OCI-LY7 (cell line): ENCODE results near the gene KCNK13. TPM values are rescaled to one million over a fixed set of nuclear protein-coding genes. Genes with fewer than 3 reads are reported as not detected.

Experiments
- BruUV-seq: library from RNA; stranded (reverse); fragments of 400-500 nt; replicated peaks from 2 replicates; lab custom pipeline; 2021; lab: Mats Ljungman, UMichigan
- CTCF ChIA-PET: fragments of 300-600 bp; sonication (Branson Sonifier 250); formaldehyde crosslinking; loops from one replicate; lab custom pipeline; 2022; ENCODE audit warnings: antibody characterized with exemption; ENCODE audit not compliant: unreplicated experiment; lab: Charles Lee
- POLR2A ChIA-PET: fragments of 300-600 bp; sonication (Branson Sonifier 250); formaldehyde crosslinking; loops from one replicate; lab custom pipeline; 2022; ENCODE audit warnings: antibody characterized with exemption; lab: Charles Lee
- DNase-seq: peaks from one replicate; pipeline ENCODE4 v3.0.0-alpha.2; 2015; ENCODE audit warnings: low spot score
- H2AFZ ChIP-seq: fragments of 200-600 bp; sonication (generic), shearing (Covaris generic); 2 replicates; pipeline ENCODE4 v1.6.1; 2014; ENCODE audit warnings: mild to moderate bottlenecking, antibody characterized with exemption, low read length, moderate library complexity
- H3K27ac ChIP-seq: fragments of 200-600 bp; sonication (generic); 2 replicates; pipeline ENCODE4 v1.5.1; 2014; ENCODE audit warnings: mixed run types, low read depth, mild to moderate bottlenecking, moderate library complexity, low read length, inconsistent platforms; ENCODE audit not compliant: poor library complexity, severe bottlenecking
- H3K36me3 ChIP-seq: fragments of 200-600 bp; sonication (generic); 2 replicates; pipeline ENCODE4 v1.6.1; 2014; ENCODE audit warnings: mild to moderate bottlenecking, antibody characterized with exemption, low read length, moderate library complexity, mixed read lengths; ENCODE audit not compliant: insufficient read depth
- H3K4me1 ChIP-seq: fragments of 200-600 bp; sonication (generic); 2 replicates; pipeline ENCODE4 v1.5.1; 2014; ENCODE audit warnings: mild to moderate bottlenecking, low read length; ENCODE audit not compliant: insufficient read depth, poor library complexity, severe bottlenecking
- H3K4me2 ChIP-seq: fragments of 200-600 bp; sonication (generic); 2 replicates; pipeline ENCODE4 v1.6.1; 2014; ENCODE audit warnings: mild to moderate bottlenecking, low read length
- H3K4me3 ChIP-seq: fragments of 200-600 bp; sonication (generic); 2 replicates; pipeline ENCODE4 v1.5.1; 2014; ENCODE audit warnings: mild to moderate bottlenecking, low read depth, low read length; ENCODE audit not compliant: poor library complexity, severe bottlenecking
- H3K79me2 ChIP-seq: fragments of 200-600 bp; sonication (generic); 2 replicates; pipeline ENCODE4 v1.6.1; 2016; ENCODE audit warnings: low read depth, mild to moderate bottlenecking, low read length, moderate library complexity, mixed read lengths; ENCODE audit not compliant: insufficient read depth
- H3K9me2 ChIP-seq: fragments of 200-600 bp; sonication (generic); 2 replicates; pipeline ENCODE4 v1.6.1; 2016; ENCODE audit warnings: mild to moderate bottlenecking, low read length, mixed read lengths; ENCODE audit not compliant: insufficient read depth
- H3K9me3 ChIP-seq: fragments of 200-600 bp; sonication (generic); 2 replicates; pipeline ENCODE4 v1.6.1; 2014; ENCODE audit warnings: mild to moderate bottlenecking, mixed run types, low read length, mixed read lengths
- H4K20me1 ChIP-seq: fragments of 200-600 bp; sonication (generic); 2 replicates; pipeline ENCODE4 v1.6.1; 2014; ENCODE audit warnings: mild to moderate bottlenecking, antibody characterized with exemption, low read length, moderate library complexity, mixed read lengths; ENCODE audit not compliant: insufficient read depth
- EZH2phosphoT487 ChIP-seq: fragments of 200-600 bp; sonication (generic); IDR thresholded peaks from 2 replicates; pipeline ENCODE4 v1.6.1; 2018; ENCODE audit warnings: low read depth, borderline replicate concordance, mild to moderate bottlenecking, mixed run types, antibody characterized with exemption, low read length, moderate library complexity, mixed read lengths
- intact Hi-C: fragments of 100-400 bp; cut with micrococcal nuclease; formaldehyde crosslinking; loops from one replicate; pipeline ENCODE4 v1.10.0; 2022; ENCODE audit not compliant: unreplicated experiment
- total RNA-seq, 2 experiments: library from RNA; depleted of rRNA in 1 of 2; stranded (reverse); fragments of >200 nt in 1 of 2; shearing (Covaris generic) in 1 of 2; gene quantifications; 2 replicates each; pipeline ENCODE4 v1.2.3, GENCODE V29; 2014 to 2022
- TF ChIP-seq, protein P1 (sequence below): fragments of 200-600 bp; sonication (generic); conservative IDR thresholded peaks from 2 replicates; pipeline ENCODE4 v1.5.1; 2014; ENCODE audit warnings: mild to moderate bottlenecking, antibody characterized with exemption, low read length, moderate library complexity, mixed read lengths

Gene KCNK13
- total RNA-seq, 2 experiments from 2014 or later = not detected

GRCh38 chr14:90177539-90178189 is 115.9 kb downstream of the KCNK13 start:
- H3K36me3 ChIP-seq = no peaks in the 10 kb centered on the region
- H4K20me1 ChIP-seq = no peaks in the 10 kb centered on the region
- no peak overlapping the region for H2AFZ ChIP-seq
- ChIA-PET CTCF (no interaction called here), POLR2A (no interaction called here)
- no TSS peak for BruUV-seq
- no peak overlapping the region for H3K4me2 ChIP-seq
- H3K4me1 ChIP-seq = no peaks in the 10 kb centered on the region
- TF ChIP-seq EZH2phosphoT487 = no peak
- TF ChIP-seq, protein P1, sequence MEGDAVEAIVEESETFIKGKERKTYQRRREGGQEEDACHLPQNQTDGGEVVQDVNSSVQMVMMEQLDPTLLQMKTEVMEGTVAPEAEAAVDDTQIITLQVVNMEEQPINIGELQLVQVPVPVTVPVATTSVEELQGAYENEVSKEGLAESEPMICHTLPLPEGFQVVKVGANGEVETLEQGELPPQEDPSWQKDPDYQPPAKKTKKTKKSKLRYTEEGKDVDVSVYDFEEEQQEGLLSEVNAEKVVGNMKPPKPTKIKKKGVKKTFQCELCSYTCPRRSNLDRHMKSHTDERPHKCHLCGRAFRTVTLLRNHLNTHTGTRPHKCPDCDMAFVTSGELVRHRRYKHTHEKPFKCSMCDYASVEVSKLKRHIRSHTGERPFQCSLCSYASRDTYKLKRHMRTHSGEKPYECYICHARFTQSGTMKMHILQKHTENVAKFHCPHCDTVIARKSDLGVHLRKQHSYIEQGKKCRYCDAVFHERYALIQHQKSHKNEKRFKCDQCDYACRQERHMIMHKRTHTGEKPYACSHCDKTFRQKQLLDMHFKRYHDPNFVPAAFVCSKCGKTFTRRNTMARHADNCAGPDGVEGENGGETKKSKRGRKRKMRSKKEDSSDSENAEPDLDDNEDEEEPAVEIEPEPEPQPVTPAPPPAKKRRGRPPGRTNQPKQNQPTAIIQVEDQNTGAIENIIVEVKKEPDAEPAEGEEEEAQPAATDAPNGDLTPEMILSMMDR = no peak
- H3K4me3 ChIP-seq = no peak overlapping the region
- H3K27ac ChIP-seq = no peak overlapping the region
- DNase-seq = no peak
- H3K9me3 ChIP-seq = no peaks in the 10 kb centered on the region
- no peaks in the 10 kb centered on the region for H3K79me2 ChIP-seq
- intact Hi-C loops = no loop called here
- no peaks in the 10 kb centered on the region for H3K9me2 ChIP-seq

DNA sequence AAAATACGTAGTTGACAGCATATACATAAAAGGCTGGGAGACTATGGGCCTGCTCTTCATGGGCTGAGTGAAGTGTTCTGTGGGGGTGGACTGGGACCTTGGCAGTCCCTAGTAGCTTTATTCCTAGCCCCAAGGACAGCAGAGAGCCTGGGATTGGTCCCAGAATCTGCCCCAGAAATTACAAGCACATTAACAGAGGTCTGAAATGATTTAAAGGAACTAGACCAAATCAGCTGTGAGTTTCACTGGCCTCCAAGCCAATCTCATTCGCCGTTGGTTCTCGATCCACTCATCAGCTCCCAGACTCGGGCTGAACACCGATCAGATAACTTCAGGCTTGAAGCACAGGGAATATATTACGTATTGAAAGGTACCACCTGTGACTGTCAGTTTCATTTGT is 117.6 kb downstream of the KCNK13 start:
- Histone ChIP-seq H4K20me1 (no peaks in the 10 kb centered on the region), H3K9me2 (no peaks in the 10 kb centered on the region), H3K4me1 (no peaks in the 10 kb centered on the region), H3K27ac (no peak overlapping the region), H3K9me3 (no peaks in the 10 kb centered on the region), H2AFZ (no peak overlapping the region), H3K4me2 (no peak overlapping the region), H3K36me3 (no peaks in the 10 kb centered on the region), H3K79me2 (no peaks in the 10 kb centered on the region), H3K4me3 (no peak overlapping the region)
- no TSS peak for BruUV-seq
- no peak for DNase-seq
- ChIA-PET CTCF (no interaction called here), POLR2A (interaction anchor here (0.6 kb wide), 1 partner anchor 1275 kb away, joined by 3 read pairs; no protein-coding TSS in a partner anchor)
- intact Hi-C loops = no loop called here
- no peak for TF ChIP-seq EZH2phosphoT487
- TF ChIP-seq, protein P1 = no peak
